ENCODE measurements around the gene SHC4.

DNA sequence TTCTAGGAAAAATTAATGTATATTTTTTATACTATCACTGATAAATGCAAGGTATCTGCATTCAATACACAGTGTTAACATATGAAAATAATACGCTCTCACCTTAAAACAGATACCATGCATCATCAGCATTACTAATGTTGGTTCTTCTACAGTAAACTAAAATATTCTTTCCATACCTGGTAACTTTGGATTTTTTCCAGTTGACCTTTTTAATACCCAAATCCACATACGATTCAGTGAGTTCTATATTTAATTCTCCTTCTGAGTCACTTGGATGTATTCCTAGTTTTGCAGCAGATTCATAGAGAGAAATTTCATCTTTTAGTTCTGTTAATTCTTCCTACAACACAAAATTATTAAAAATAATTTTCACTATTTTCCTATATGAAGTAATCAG lies 182.7 kb downstream of the SHC4 start:
- no peak for TF ChIP-seq POLR2A (IDR thresholded peaks at IDR 0.05; ENCODE audit: low read length)
- TF ChIP-seq GATA1 (IDR thresholded peaks at IDR 0.05; ENCODE audit: low read depth, low read length), result no peak

Data from erythroblast (primary cell).